Fibroblast of mammary gland (primary cell): ENCODE data around the gene RCAN1.
A peak's percentile ranks its signal among the peaks of the same experiment; 100 is the strongest.

Experiments used
- DNase-seq: peaks from one replicate; pipeline ENCODE4 v3.0.0-alpha.2; 2010; ENCODE audit warnings: low read depth
- H3K4me3 ChIP-seq: 2 replicates; pipeline ENCODE4 v1.5.1; 2011; ENCODE audit warnings: low read depth, mild to moderate bottlenecking, low read length, moderate library complexity; ENCODE audit not compliant: control insufficient read depth
- TF ChIP-seq, protein P1 (sequence below): conservative IDR thresholded peaks from 2 replicates; pipeline ENCODE4 v1.5.1; 2011; ENCODE audit warnings: low read depth, low read length, inconsistent platforms; ENCODE audit not compliant: control insufficient read depth, insufficient read depth

Gene RCAN1

DNA sequence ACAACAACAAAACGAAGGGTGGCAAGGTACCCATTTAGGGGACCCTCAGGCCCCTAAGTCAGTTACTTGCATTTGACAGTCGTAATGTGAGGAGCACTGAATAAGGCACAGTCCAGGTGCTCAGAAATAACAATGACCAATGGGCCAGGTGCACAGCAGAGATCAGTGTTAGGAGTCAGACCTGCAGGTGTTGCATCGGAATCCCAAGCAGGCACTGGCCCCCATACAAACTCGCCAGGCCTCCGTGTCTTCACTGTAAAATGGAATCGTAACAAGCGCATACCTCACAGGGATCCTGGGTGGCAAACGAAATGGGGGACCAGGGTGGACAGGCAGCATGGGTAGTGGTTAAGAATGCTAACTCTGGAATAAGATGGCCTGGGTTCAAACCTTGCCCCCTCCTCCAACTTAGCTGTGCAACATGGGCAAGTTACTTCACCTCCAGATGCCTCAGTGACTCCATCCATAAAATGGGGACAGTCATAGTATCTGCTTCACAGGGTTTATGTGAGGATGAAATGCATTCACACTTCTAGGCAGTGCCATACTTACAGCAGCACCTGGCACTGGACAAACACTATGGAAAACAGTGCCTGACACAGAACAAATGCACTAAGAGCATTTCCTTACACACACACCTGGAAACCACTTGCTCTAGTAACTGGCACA, 20.2 kb downstream of the RCAN1 start:
- DNase-seq: no peak
- H3K4me3 ChIP-seq: no peak overlapping the region
- TF ChIP-seq, protein P1, sequence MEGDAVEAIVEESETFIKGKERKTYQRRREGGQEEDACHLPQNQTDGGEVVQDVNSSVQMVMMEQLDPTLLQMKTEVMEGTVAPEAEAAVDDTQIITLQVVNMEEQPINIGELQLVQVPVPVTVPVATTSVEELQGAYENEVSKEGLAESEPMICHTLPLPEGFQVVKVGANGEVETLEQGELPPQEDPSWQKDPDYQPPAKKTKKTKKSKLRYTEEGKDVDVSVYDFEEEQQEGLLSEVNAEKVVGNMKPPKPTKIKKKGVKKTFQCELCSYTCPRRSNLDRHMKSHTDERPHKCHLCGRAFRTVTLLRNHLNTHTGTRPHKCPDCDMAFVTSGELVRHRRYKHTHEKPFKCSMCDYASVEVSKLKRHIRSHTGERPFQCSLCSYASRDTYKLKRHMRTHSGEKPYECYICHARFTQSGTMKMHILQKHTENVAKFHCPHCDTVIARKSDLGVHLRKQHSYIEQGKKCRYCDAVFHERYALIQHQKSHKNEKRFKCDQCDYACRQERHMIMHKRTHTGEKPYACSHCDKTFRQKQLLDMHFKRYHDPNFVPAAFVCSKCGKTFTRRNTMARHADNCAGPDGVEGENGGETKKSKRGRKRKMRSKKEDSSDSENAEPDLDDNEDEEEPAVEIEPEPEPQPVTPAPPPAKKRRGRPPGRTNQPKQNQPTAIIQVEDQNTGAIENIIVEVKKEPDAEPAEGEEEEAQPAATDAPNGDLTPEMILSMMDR: no peak

DNA sequence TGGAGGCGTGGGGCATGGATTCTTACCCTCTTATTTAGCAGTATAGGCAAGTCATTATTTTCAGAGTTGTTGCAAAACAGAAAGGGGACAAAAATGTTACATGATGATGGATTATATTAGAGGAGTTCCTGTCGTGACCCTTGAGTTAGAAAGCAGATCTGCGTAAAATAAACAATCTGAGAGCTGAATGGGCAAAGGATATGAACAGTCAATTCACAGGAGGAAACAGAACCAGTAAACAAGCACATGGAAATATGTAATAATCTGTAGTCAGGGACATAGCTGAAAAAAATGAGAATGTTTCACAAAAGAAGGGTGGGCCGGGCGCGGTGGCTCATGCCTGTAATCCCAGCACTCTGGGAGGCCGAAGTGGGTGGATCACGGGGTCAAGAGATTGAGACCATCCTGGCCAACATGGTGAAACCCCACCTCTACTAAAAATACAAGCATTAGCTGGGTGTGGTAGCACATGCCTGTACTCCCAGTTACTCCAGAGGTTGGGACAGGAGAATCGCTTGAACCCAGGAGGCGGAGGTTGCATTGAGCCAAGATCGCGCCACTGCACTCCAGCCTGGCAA, 20.9 kb downstream of the RCAN1 start:
- H3K4me3 ChIP-seq: no peak overlapping the region
- TF ChIP-seq, protein P1: no peak
- no peak for DNase-seq

DNA sequence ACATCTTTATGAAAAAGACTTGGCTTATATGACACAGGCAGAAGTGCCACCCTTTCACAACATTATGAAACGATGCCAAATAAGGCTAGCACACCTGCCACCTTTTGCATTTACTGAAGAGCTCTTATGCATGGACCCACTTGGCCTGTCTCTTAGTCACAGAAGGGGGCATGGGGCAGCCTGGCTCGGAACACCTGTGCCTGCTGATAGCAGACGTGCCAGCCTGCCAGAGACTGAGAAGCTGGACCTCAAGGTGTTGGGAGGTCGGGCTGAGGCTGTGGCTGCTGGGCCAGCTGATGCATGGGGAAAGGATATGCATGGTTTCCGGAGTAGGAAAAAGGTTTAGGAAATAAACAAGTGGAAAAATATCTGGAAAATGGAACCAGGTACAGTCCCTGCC, 21.5 kb downstream of the RCAN1 start:
- no peak overlapping the region for H3K4me3 ChIP-seq
- TF ChIP-seq, protein P1: no peak
- no peak for DNase-seq

DNA sequence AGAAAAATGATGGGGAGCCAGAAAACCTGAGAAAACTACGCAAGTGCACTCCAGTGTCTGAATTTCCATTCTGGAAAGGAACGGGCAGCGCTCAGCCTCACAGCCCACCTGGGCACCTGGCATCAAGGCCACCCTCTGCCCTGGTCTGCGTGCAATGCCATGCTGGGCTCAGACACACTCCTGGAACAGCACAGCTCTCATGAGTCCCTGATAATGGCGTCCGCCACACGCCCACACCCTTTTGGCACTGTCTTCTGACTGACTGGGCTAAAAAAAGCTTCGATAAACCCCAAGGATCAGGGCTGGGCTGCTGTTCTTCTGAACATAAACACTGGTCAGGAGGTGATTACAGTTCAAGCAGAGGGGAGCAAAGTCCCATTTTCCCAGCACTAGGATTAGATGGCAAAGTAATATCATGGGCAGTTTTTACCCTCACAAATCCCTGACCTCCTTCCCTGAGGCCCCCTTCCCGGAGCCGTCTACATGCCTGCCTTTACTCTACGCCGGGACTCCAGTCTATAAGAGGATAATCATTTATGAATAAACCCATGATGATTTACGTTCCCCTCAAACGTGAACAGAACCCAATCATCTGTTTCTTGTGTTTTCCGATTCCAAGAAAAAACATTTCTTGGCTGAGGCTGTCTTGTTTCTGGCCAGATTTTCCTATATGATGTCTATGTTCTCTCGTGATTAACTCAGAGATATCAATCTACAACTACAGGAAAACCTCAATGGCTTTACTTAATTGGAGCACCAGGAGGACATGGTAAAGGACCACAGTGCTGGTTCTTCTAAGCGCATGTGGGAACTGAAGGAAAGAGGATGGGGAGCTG, 22.6 kb downstream of the RCAN1 start:
- peak; percentile 43 for DNase-seq
- TF ChIP-seq, protein P1: no peak
- H3K4me3 ChIP-seq: no peak overlapping the region

DNA sequence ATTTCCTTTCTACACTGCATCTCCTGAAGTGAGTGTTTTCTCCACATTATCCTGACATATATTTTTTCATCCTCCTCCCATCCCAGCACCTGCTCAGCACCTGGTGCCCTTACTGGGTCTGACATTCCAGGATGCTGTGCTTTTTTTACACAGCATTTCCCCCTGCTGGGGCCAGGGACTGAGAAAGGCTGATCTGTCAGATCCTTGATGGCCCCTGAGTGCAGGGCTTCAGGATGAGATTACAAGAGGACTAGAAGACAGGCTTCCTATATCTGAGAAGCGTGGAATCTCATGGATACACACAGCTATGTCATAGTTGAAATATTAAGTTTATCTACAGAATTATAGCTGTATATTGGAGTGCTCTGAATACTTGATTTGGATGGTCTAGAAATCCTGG, 24.4 kb downstream of the RCAN1 start:
- TF ChIP-seq, protein P1: no peak
- no peak overlapping the region for H3K4me3 ChIP-seq
- no peak for DNase-seq

DNA sequence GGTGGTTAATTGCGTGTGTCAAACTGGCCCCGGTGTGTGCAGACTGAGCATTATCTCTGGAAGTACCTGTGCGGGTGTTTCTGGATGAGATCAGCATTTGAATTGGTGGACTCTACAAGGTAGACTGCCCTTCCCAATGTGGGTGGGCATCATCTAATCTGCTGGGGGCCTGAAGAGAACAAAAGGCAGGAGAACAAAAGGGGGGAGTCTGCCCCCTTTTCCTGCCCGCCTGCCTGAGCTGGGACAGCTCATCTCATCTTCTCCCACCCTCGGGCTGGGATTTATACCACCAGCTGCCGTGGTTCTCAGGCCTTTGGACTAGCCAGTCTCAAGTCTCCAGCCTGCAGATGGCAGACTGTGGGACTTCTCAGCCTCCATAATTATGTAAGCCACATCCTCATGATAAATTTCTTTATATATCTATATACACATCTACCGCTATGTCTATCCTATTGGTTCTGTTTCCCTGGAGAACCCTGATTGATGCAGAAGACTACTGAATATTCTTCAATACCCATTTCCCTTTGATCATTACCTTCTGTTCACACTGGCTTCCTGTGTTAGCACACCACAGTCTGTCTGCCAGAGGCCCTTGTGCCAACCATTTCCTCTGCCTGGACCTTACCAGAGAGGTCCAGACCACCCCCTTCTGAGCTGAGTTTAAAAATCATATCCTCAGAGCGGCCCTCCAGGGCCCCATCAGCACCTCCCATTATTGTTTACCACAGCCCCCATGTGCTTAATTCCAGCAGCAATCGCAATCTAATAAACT, 25.2 kb downstream of the RCAN1 start:
- no peak for DNase-seq
- TF ChIP-seq, protein P1: no peak
- H3K4me3 ChIP-seq: no peak overlapping the region
